Stimulated activated CD8-positive, alpha-beta memory T cell treated with anti-CD3 and anti-CD28 coated beads, Interleukin-4, amount 100 ng/mL, for 4 hours (primary cell): ENCODE results near the gene RSPRY1.

Experiments
- DNase-seq, 2 donors: peaks; one replicate each; pipeline ENCODE4 v3.0.0-alpha.2; 2020; ENCODE audit warnings: low read depth in 2 of 2, low spot score in 1 of 2

Gene RSPRY1

DNA sequence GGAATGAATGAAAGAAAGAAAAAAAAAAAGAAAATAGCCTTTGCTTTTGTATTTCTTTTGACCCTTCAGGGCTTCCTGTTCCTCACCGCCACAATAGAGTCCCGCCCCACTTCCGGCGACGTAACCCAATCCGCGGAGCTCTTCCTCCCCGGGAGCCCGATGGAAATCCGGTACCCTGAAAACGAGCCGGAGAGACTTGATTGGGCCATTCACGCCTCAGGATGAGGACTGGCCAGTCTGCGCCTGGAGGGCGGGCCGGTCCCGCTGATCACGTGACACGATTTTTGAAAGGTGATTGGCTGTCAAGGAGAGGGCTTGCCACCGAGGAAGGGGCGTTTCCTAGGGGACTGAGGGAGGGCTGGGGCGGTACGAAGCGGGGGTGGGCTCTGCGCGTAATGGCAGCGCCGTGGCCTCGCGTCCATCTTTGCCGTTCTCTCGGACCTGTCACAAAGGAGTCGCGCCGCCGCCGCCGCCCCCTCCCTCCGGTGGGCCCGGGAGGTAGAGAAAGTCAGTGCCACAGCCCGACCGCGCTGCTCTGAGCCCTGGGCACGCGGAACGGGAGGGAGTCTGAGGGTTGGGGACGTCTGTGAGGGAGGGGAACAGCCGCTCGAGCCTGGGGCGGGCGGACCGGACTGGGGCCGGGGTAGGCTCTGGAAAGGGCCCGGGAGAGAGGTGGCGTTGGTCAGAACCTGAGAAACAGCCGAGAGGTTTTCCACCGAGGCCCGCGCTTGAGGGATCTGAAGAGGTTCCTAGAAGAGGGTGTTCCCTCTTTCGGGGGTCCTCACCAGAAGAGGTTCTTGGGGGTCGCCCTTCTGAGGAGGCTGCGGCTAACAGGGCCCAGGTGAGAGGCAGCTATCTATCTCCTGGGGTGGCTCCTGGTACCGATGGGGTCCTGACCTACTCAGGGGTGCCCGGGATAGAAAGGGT, at the start of gene RSPRY1, which contains the start of gene PSME3IP1:
Gene RSPRY1 (plus strand): TSS at position 385 of the 927 bp plus-strand sequence. CDS start 18,330 bp downstream, outside the sequence.
Gene PSME3IP1 (minus strand): TSS at position 95 of the 927 bp plus-strand sequence. CDS start 12,185 bp downstream, outside the sequence.
- DNase-seq: peak; percentile 92 to 98

DNA sequence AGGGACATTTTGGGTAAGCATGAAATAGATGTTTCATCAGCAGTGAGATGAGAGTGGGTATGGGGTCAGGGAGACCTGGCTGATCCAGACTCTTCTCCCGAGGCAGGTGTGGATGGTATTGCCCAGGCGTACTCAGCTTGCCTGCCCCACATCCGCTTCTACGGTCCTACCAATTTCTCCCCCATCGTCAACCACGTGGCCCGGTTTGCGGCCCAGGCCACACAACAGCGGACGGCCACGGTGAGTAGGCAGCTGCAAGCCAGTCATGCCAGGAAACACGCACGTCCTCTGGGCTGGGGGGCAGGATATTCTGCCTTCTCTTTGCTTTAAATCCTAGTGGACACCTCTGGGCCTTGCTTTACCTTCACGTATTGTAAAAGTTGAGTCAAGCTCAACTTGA, 49.1 kb upstream of the RSPRY1 start:
- no peak for DNase-seq

DNA sequence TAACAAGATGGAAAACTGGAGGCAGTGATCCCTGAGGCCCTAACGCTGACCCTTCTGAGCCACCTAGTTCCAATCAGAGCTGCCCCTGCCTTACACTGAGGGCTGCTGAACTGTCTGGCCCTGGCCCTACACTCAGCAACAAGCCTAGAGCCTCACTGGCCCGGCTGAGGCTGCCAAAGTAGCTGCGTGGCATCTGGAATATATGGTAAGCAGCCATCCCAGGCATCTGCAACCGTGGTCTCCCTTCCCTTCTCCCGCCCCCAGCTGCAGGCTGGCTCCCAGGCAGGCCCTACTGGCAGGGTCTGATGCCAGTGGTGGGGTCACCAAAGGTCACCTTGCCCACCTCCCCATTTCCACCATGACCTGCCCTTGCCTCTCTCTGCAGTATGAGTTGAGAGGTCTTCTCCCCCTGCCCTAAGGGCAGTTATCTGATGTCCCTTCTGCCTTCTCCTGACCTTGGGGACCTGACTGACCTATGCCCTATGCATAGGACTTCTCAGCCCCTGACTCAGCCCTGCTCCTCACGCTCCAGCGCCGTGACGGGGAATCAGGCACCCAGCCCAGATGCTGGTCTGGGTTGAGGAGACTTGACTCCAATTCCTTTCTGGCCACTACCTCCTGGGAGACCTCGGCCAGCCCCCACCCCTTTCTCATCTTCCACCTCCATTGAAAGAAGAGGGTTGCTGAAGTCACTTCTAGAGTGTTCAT, 48.4 kb upstream of the RSPRY1 start:
- DNase-seq: no peak

DNA sequence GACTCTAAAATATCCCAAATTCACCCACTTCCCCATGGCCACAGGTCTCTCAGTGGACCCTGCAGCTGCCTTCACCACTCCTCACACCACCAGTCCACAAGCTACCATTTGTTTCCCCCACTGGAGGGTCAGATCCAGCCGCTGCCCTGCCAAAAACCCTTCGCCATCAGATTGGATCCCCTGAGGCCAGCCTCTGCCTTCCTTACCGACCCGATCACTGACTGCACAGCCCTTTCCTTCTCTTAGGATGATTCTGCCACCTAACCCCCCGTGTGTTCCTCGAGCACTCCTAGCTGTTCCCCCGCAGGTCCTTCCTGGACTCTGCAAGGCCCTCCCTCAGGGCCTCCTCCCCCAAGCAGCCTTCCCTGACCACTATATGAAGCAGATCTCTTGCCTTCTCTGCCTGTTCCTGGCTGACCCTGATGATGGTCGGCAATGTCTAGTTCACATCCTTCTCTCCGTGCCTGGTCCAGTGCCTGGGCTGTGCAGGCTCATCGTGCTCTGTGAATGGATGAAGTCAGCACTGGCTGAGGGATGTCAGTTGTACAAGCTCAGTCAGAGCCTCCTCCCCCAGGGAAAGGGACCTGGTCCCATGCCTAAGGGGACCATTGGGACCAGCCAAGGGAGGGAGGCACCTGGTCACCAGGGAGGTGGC, 47.7 kb upstream of the RSPRY1 start:
- no peak for DNase-seq

DNA sequence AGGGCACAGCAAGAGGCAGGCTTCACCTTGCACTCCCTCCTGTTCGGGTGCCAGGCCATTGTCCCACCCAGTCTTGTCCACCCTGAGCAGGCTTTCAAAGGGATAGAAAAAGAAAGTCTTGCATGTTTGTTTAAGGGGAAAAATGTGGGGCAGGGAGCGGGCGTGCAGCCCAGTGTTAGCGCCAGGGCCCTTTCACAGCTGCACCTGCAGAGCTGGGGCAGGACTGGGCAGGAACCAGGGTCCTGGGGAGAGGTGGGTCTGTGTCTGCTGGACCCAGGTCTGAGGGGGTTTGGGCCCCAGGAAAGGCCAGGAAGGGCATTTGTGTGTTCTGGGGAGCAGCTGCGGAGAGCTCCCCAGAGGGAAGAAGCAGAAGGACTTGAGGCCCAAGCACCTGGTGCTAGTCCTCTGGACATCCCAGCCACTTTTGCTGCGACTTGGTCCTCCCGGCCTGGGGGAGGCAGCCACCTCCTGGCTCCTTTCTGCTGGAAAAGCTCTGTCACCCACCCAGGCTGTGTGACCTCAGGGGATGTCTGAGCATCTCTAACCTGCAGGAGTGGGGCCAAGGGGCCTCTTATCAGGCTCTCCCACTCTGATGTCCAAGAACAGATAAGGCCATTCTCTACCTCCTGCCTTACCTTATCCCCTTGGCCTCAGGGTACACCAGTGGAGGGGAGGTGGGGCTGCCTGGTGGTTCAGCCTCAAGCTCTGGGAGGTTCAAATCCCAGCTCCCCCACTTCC, 45.0 kb upstream of the RSPRY1 start:
- no peak for DNase-seq

DNA sequence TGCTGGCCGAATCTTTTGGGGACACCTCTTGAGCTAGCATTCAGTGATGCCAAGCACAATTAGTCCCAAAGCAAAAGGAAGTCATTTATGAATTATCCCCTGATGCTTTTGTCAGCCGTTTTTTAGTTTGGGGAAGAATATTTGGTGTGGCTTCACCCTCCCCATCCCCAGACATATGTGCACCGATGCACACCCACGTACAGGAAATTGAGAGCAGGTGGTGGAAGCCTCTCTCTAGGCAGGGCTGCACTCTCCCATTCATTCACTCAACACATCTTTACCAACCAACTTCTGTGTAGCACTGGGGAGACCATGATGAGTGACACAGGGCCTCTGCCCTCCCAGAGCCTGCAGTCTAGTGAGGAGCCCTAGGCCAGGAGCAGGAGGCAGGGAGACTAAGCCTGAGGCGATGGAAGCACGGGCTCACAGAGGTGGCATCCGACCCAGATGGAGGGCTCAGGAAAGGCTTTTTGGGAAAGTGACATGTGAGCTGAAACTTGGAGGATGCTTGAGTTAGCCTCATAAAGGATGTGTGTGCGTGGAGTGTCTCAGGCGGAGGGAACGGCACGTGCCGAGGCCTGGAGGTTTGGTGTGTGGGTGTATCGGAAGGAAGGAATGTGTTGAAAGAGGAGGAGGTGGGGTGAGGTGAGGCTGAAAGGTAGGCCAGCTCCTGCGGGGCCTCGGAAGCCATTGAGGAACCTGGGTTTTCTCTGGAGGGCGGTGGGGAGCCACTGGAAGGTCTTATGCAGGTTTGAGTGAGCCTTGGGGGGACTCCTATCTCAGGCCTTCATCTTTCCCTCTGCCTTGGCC, 44.1 kb upstream of the RSPRY1 start:
- DNase-seq: no peak

DNA sequence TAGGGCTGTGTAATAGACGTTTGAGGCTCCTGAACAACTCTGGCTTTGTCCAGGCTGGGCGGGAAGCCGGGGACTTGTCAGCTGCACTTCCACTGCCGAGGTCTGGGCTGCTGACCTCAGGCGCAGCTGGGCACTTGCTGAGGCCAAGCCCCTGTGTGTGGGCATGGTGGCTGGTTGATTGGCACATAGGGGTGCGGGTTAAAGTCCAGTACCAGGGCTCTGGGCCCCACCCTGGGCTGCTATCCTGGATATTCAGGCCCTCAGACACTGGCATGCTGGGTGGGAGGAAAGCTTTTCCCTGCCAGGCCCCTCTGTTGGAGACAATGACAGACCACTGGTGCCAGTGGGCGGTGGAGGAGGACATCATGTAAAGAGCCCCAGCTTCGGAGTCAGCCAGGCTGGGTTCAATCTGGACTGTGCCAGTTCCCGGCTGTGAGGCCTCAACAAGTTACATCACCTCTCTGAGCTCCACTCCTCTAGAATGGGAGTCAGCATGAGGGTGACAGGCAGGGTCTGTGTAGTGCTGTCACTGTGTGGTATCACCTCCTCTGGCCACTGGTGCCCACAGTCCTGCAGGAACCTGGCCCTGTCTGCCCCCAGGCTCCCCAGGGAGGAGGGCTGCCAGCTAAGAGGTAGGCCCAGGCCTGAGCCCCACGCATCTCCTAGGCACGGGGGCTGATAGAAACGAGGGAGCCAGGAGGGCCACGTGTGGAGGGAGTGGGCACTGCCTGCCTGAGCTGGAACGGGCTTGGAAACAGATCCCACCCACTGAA, 42.8 kb upstream of the RSPRY1 start:
- DNase-seq: no peak

DNA sequence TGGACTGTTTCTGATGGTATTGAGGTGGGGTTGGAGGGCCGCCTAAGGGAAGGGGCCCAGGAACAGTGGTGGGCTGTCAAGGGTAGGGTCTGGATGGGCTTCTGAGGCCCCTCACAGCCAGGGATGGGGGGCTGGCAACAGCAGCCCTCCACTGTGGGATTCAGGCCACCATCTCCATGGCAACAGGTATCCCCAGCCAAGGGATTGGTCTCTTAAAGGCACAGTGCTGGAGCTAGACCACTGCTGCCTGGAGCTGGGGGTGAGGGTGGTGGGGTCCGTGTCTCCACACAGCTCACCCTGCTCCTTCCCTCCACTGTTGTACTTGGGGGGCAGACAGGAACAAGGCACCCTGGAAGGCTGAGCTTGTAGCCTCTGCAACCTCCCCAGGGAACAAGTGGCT, 42.1 kb upstream of the RSPRY1 start:
- DNase-seq: no peak

DNA sequence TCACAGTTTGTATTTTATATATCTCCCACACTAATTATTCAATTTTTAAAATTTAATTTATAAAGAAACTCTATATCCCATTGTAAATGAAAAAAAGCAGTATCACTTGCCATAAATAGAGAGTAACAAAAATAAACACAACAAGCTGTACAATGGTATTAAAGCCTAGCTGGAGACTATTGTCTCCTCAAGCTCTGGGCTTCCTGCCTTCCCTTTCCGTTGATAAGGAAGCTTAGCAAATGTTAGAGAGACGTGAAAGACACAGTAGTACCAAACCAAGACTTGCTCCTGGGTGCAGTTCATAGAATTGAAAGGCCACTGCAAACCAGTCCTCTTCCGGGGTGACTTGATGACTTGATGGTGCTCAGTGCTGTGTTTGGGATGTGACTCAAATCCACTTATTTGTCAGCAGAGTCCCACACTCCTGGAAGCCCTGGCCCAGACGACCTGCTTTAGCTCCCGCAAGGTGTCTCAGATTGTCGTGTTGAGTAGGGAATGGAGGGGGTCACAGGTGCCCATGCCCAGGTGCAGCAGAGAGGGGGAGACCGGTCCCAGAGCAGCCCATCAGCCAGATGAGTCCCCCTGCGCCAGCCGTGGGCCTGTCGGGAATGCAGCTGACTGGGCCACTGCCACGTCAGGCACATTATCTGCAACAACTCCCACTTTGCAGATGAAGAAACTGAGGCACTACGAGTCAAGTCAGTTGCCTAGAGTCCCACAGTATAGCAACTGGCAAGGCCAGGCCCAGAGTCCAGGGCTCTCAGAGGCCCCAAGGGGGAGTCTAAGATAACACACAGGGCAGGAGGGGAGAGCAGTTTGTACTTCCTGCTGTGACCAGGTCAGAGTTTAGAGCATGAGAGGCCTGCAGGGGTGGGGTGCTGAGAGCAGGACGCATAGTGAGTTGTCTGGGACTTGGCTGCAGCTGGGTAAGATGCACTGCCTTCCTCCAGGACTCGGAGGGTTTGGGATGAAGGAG, 40.8 kb upstream of the RSPRY1 start:
- DNase-seq: no peak

DNA sequence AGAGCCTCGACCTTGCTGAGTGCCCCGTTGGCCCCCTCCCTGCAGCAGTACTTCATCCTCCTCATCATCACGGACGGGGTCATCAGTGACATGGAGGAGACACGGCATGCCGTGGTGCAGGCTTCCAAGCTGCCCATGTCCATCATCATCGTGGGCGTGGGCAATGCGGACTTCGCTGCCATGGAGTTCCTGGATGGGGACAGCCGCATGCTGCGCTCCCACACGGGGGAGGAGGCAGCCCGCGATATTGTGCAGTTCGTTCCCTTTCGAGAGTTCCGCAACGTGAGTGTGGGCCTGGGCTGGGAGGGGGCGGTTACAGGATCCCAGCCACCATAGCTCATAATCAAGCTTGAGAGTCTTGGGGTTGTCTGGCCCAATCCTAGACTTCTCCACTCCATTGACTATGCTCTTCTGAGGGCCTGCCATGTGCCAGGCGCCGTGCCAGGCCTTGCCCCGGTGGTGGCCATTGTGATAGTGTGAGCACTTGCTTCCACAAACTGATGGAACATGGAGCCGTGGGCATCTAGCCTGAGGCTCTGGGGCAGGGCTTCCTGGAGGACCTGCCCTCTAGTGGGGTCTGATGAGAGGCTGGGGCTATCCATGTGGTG, 40.0 kb upstream of the RSPRY1 start:
- DNase-seq: no peak

DNA sequence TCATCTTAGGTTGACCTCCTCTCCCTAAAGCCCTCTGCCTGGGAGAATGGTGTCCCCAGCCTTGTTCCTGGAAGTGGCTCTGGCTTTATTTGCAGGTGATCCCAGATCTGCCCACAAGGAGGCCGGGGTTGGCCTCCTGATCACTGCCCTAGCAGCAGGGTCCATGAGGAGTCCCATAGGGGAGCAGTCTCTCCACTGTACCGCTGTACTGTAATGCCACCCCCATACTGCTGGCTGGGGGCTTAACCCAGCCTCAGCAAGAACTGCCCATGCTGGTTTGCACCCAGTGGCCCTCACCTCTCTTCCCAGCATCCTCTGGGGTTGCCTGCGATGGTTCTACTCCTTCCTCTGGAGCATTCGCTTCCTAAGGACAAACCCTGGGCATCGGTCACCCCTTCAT, 39.4 kb upstream of the RSPRY1 start:
- no peak for DNase-seq

DNA sequence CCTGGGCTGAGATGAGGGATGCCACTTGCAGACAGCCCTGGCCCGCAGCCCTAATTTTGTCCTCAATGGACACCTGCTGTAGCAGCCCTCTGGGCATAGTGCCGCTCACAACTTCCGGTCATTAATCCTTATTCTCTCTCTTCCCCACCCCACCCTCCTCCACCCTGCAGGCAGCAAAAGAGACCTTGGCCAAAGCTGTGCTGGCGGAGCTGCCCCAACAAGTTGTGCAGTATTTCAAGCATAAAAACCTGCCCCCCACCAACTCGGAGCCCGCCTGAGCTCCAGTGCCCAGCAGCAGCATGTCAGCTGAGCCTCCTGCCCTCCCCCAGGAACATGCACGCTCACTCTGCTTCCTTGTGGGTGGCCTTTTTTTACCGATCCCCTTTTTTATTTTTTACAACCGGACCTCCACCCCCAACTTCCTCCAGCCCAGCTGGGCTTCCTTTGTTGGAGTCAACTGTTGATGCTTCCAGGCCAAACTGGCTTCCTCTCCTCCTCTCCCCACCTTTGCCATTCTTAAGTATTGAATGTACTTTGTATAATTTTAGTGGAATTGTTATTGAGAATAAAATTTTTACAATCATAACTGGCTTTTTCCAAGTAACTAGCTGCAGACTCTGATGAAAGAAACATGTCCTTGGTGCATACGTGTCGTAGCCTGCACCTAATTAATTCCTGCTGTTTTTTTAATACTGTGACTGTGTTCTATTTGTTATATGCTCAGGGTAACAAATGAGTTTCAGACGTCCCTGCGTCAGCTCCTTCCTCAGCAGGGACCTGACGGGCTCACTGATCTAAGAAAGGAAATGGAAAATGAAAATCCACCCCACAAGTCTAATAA, 38.5 kb upstream of the RSPRY1 start:
- no peak for DNase-seq

DNA sequence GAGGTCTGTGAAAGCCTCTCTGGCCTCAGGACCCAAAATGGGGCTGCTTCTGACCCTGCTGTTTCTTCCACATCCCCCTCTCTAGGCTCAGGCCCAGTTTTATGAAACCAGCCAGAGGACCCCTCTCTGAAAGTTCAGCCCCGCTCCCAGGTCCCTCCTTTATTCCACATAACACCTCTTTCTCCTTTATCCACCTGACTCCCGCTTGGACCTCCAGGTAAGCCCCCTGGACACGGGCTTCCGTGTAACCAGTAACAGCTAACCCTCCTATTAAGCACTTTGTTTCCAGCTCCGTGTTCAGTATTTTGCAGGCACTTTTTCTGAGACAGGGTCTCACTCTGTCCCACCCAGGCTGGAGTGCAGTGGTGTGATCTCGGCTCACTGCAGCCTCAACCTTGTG, 37.6 kb upstream of the RSPRY1 start:
- DNase-seq: no peak

DNA sequence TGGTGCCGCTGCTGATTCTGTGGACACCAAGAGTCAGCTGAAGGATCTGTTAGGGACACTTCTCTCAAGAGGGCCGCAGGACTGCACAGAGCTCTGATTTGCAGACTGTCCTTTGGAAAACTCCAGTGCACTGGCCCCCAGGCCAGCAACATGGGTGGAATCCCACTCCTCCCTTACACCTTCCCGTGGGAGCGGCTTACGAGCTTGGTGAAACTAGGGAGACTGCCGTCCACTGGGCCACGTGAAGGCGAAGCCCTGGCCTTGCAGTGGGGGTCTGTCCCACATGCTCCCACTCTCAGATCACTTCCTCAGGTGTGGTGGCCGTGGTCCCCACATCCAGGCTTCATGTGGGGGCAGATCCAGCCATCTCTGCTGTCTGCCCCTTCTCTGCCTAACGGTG, 36.7 kb upstream of the RSPRY1 start:
- DNase-seq: no peak

DNA sequence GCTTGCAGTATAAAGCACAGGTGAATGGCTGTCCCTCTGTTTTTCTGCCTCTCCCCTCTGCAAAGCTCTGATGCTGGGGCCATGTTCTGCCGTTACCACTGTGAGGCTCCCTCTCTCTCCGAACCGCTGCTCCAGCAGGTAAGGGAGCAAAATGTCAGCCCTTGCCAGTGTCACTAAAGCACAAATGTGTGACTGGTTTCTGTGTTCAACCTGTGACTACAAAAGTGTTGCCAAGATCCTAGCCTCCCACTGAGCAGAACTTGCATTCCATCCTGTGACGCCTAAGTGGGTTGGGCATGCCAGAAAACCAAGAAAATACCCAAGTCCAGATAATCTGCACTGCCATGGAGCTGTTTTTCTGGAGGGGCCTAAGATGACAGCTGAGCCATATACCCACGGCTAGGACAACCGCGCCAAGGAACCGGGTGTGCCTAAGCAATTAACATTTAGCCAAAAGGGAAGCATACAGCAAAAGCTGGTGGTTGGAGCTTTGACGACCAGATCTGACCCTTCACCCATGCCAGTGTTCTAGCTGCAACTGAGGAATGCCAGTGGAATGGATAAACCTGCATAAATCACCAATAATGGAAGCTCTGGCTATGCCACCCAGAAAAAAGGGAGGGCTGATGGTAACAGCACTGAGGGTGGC, 35.3 kb upstream of the RSPRY1 start:
- no peak for DNase-seq

DNA sequence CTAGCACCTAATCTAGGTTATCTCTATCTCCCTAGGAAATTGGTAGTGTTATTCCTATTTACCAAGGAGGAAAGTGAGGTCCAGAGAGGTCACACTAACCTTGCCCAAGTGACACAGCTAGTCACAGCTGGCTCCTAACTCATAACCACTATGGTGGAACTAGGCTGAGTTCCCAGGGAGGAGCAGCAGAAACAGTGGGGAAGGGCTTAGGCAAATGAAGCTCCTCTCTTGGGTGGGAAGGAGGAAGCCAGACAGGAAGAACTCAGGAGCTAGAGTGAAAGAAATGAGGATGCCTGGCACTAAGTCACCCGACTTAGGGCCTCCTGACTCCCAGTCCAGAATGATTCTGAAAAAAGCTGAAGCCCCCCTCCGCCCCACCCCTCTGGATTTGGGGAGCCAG, 34.8 kb upstream of the RSPRY1 start:
- DNase-seq: no peak
